Endothelial cell of umbilical vein (primary cell): ENCODE results near the gene AZU1. TPM values are rescaled to one million over a fixed set of nuclear protein-coding genes. Genes with fewer than 3 reads are reported as not detected.

Experiments
- BruUV-seq: library from RNA; stranded (reverse); fragments of 400-500 nt; replicated peaks from 2 replicates; lab custom pipeline; 2021; lab: Mats Ljungman, UMichigan
- CTCF ChIA-PET: fragments of 300-600, 350-600 bp; sonication (Branson Sonifier 250); formaldehyde crosslinking; loops from one replicate; lab custom pipeline; 2021; ENCODE audit warnings: antibody characterized with exemption, inconsistent platforms; lab: Charles Lee
- POLR2A ChIA-PET: fragments of 300-600, 350-600 bp; sonication (Branson Sonifier 250); formaldehyde crosslinking; loops from one replicate; lab custom pipeline; 2021; ENCODE audit warnings: antibody characterized with exemption, inconsistent platforms; lab: Charles Lee
- DNase-seq: peaks from one replicate; pipeline ENCODE4 v3.0.0-alpha.2; 2011; ENCODE audit warnings: low read depth, low spot score
- FAIRE-seq: peaks from 2 replicates; lab custom pipeline; 2011; peaks lifted over from hg19 to GRCh38; lab: Jason Lieb, UNC
- H2AFZ ChIP-seq: 2 replicates; pipeline ENCODE4 v1.6.0; 2012; ENCODE audit warnings: low read depth, low read length, control low read depth, inconsistent platforms
- H3K27ac ChIP-seq: 2 replicates; pipeline ENCODE4 v1.5.1; 2011; ENCODE audit warnings: low read depth, mild to moderate bottlenecking, control low read depth, low read length, moderate library complexity; ENCODE audit not compliant: insufficient read depth
- H3K27me3 ChIP-seq, 2 experiments: 2 replicates each; pipeline versions ENCODE4 v1.6.0 to v1.6.1; 2011; ENCODE audit warnings: low read length in 2 of 2, mixed read lengths in 1 of 2; ENCODE audit not compliant: control insufficient read depth in 2 of 2, insufficient read depth in 2 of 2
- H3K36me3 ChIP-seq, 2 experiments: 2 replicates in 1 of 2; 3 replicates in 1 of 2; pipeline ENCODE4 v1.5.1; 2011; ENCODE audit warnings: low read length in 2 of 2, mild to moderate bottlenecking in 1 of 2, moderate library complexity in 1 of 2; ENCODE audit not compliant: control insufficient read depth in 2 of 2, insufficient read depth in 2 of 2; ENCODE audit errors: extremely low read depth in 1 of 2
- H3K4me1 ChIP-seq: 3 replicates; pipeline ENCODE4 v1.5.1; 2011; ENCODE audit warnings: mild to moderate bottlenecking, low read length; ENCODE audit not compliant: control insufficient read depth, insufficient read depth; ENCODE audit errors: extremely low read depth
- H3K4me2 ChIP-seq: 2 replicates; pipeline ENCODE4 v1.6.1; 2011; ENCODE audit warnings: low read length, control low read depth, mixed read lengths; ENCODE audit not compliant: insufficient read depth
- H3K4me3 ChIP-seq, 3 experiments: fragments of 200-600 bp in 1 of 3; sonication (generic), shearing (Covaris generic) in 1 of 3; replicated peaks in 1 of 3; 2 replicates each; pipeline ENCODE4 v1.5.1; 2011 to 2016; ENCODE audit warnings: control low read depth in 3 of 3, low read length in 3 of 3, mild to moderate bottlenecking in 2 of 3, inconsistent platforms in 1 of 3, low read depth in 1 of 3, moderate library complexity in 1 of 3; ENCODE audit not compliant: insufficient read depth in 1 of 3
- H3K79me2 ChIP-seq: 2 replicates; pipeline ENCODE4 v1.6.0; 2012; ENCODE audit warnings: low read length, inconsistent platforms; ENCODE audit not compliant: control insufficient read depth, insufficient read depth
- H3K9ac ChIP-seq: replicated peaks from 2 replicates; pipeline ENCODE3; 2011; ENCODE audit warnings: low read length, control low read depth; ENCODE audit not compliant: insufficient read depth; ENCODE audit errors: extremely low read depth
- H3K9me1 ChIP-seq: replicated peaks from 3 replicates; pipeline ENCODE4 v1.6.0; 2011; ENCODE audit warnings: mild to moderate bottlenecking, low read length; ENCODE audit not compliant: control insufficient read depth, insufficient read depth; ENCODE audit errors: extremely low read depth
- H3K9me3 ChIP-seq: replicated peaks from 2 replicates; pipeline ENCODE4 v1.5.1; 2012; ENCODE audit warnings: low read length, inconsistent platforms; ENCODE audit not compliant: control insufficient read depth, insufficient read depth
- H4K20me1 ChIP-seq: replicated peaks from 2 replicates; pipeline ENCODE3; 2011; ENCODE audit warnings: mild to moderate bottlenecking, low read length; ENCODE audit not compliant: control insufficient read depth, insufficient read depth; ENCODE audit errors: extremely low read depth
- GATA2 ChIP-seq: IDR thresholded peaks from 2 replicates; pipeline ENCODE4 v1.7.0; 2011; ENCODE audit warnings: low read depth, mild to moderate bottlenecking, moderate library complexity, mixed read lengths, low read length; ENCODE audit not compliant: insufficient read length, insufficient read depth
- MYC ChIP-seq: IDR thresholded peaks from one replicate; pipeline ENCODE4 v1.6.1; 2011; ENCODE audit warnings: mild to moderate bottlenecking, low read depth, low read length
- POLR2A ChIP-seq: IDR thresholded peaks from 2 replicates; pipeline ENCODE4 v1.6.1; 2012; ENCODE audit warnings: low read depth, mild to moderate bottlenecking, control low read depth, low read length
- POLR2AphosphoS5 ChIP-seq: IDR thresholded peaks from 2 replicates; pipeline ENCODE4 v1.6.1; 2012; ENCODE audit warnings: low read depth, mild to moderate bottlenecking, control low read depth, low read length, moderate library complexity; ENCODE audit not compliant: insufficient read depth
- dilution Hi-C: fragments of 300-500 bp; cut with MboI; formaldehyde crosslinking; loops from one replicate; pipeline ENCODE4 v1.15.0; 2019; ENCODE audit warnings: low sequenced_read_pairs; ENCODE audit not compliant: extremely low pct_ligation_motif_present
- intact Hi-C: fragments of 100-400 bp; cut with micrococcal nuclease; formaldehyde crosslinking; loops from one replicate; pipeline ENCODE4 v1.10.0; 2022
- polyA plus RNA-seq, 4 experiments: library from polyadenylated mRNA; depleted of rRNA in 3 of 4; stranded (reverse) in 3 of 4; unstranded in 1 of 4; fragments of >200 nt; gene quantifications; 2 replicates each; pipeline versions ENCODE4 v1.2.1 to v1.2.3, GENCODE V29; 2011 to 2012; ENCODE audit warnings: missing spikeins in 1 of 4
- total RNA-seq: library from RNA; stranded (reverse); gene quantifications from 2 replicates; pipeline ENCODE4 v1.2.3, GENCODE V29; 2021
- TF ChIP-seq, protein P1 (sequence below): IDR thresholded peaks from 2 replicates; pipeline ENCODE4 v1.6.1; 2011; ENCODE audit not compliant: insufficient read depth, insufficient read length

The AZU1 gene
- total and polyA plus RNA-seq, 2 donors (not counting 3 experiments of a cell fraction or from before 2014, with no cell fraction given): 0.12 TPM; not detected in 1

GRCh38 chr19:800360-801029 lies 27.1 kb upstream of the AZU1 start:
- Histone ChIP-seq H2AFZ (no peak overlapping the region), H3K79me2 (peaks cover 77% of the 10 kb centered on the region), H3K36me3 (peaks cover 38 to 40% of the 10 kb centered on the region in 2 experiments), H3K9me3 (no peaks in the 10 kb centered on the region), H3K27ac (no peak overlapping the region), H3K4me1 (peaks cover 38% of the 10 kb centered on the region), H3K4me3 (peak overlapping the region in 2 of 3 experiments; percentile 12 to 28), H4K20me1 (no peaks in the 10 kb centered on the region), H3K9ac (peak overlapping the region; percentile 56), H3K9me1 (no peaks in the 10 kb centered on the region), H3K4me2 (peak overlapping the region; percentile 86), H3K27me3 (no peaks in the 10 kb centered on the region)
- intact Hi-C loops: no loop called here
- DNase-seq: peak; percentile 23
- ChIA-PET CTCF (interaction anchor here (0.8 to 5.5 kb wide), 4 partner anchors 12 to 66 kb away, joined by 3 to 32 read pairs (median 4); no protein-coding TSS in a partner anchor), POLR2A (interaction anchor here (0.6 kb wide), 1 partner anchor 59 kb away, joined by 3 read pairs; no protein-coding TSS in a partner anchor)
- no peak for FAIRE-seq
- TF ChIP-seq GATA2 (peak; percentile 28), MYC (no peak)
- dilution Hi-C loops: no loop called here
- BruUV-seq: no TSS peak

DNA sequence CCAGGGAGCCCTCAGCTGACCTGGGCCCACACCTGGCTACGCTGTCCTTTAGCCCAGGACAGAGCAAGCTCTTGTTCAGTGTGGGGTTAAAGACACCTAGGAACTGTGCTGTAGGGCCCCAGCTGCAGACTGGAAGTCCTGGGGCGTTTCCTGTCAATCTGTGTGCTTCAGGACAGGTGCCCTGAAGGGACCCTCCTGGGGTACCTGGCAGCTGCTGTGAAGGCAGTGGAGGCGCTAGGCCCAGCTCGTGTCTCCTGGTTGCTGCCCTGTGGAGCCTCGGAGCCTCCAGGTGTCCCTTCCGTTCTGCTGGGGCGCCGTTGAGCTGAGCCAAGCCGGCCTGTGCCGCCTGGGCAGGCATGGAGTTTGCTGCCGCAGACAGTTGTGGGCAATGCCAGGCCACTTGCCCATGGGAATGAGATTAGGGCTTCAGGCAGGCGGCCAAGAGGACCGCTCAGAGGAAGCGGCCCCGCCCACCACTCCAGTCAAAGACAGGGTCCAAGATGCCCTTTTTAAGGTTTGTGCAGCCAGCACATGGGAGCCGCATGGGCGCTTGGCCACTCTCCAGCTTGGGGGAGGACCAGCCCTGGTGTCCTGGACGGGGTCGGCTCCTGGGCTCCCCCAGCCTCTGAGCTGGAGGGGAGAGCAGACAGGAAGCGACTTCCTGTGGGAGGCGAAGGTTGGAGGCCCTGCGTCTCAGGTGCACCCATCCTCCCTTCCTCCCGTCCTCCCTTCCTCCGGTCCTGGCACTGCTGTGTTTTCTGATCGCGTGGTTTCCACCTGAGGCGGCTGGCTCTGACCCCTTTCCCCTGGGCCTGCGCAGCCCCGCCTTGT lies 26.4 kb upstream of the AZU1 start:
- ChIA-PET POLR2A (interaction anchor here (1.0 to 1.2 kb wide), 3 partner anchors 11 to 23 kb away, joined by 3 to 5 read pairs (median 3); no protein-coding TSS in a partner anchor), CTCF (interaction anchor here (0.8 to 5.5 kb wide), 5 partner anchors 13 to 67 kb away, joined by 3 to 32 read pairs (median 5); no protein-coding TSS in a partner anchor)
- no peaks in the 10 kb centered on the region for H3K9me3 ChIP-seq
- H3K36me3 ChIP-seq: peaks cover 43 to 46% of the 10 kb centered on the region in 2 experiments
- peak overlapping the region; percentile 13 for H3K27ac ChIP-seq
- BruUV-seq: no TSS peak
- H3K79me2 ChIP-seq: peaks cover 85% of the 10 kb centered on the region
- H3K27me3 ChIP-seq: no peaks in the 10 kb centered on the region
- H4K20me1 ChIP-seq: no peaks in the 10 kb centered on the region
- intact Hi-C loops (no loop called here), dilution Hi-C loops (no loop called here)
- no peak overlapping the region for H2AFZ ChIP-seq
- DNase-seq (peak; percentile 44), FAIRE-seq (peak; percentile 93)
- H3K4me2 ChIP-seq: peak overlapping the region; percentile 86
- H3K4me3 ChIP-seq: peak overlapping the region in 2 of 3 experiments; percentile 12 to 28
- TF ChIP-seq, protein P1, sequence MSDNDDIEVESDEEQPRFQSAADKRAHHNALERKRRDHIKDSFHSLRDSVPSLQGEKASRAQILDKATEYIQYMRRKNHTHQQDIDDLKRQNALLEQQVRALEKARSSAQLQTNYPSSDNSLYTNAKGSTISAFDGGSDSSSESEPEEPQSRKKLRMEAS: peak; percentile 47
- TF ChIP-seq MYC: no peak
- TF ChIP-seq POLR2A: peak; percentile 37
- peak; percentile 62 for TF ChIP-seq POLR2AphosphoS5
- H3K9ac ChIP-seq: peak overlapping the region; percentile 45
- no peaks in the 10 kb centered on the region for H3K9me1 ChIP-seq
- peaks cover 38% of the 10 kb centered on the region for H3K4me1 ChIP-seq
